H1 (cell line): ENCODE results near the gene ZNF432. TPM values are rescaled to one million over a fixed set of nuclear protein-coding genes. Genes with fewer than 3 reads are reported as not detected.

Experiments used
- BACH1 ChIP-seq: IDR thresholded peaks from 2 replicates; pipeline ENCODE4 v1.6.1; 2012; ENCODE audit warnings: low read length, improper control_type of control experiment
- BRCA1 ChIP-seq: IDR thresholded peaks from 2 replicates; pipeline ENCODE4 v1.6.1; 2012; ENCODE audit warnings: low read depth, low read length, improper control_type of control experiment
- CTBP2 ChIP-seq: IDR thresholded peaks from 2 replicates; pipeline ENCODE4 v1.7.0; 2011; ENCODE audit warnings: borderline replicate concordance, mild to moderate bottlenecking, moderate library complexity, mixed read lengths, low read length; ENCODE audit not compliant: insufficient read depth, insufficient read length
- FOSL1 ChIP-seq: IDR thresholded peaks from 2 replicates; pipeline ENCODE4 v1.6.1; 2011; ENCODE audit warnings: mild to moderate bottlenecking, low read depth, low read length, moderate library complexity; ENCODE audit not compliant: insufficient read depth
- HDAC6 ChIP-seq: IDR thresholded peaks from one replicate; pipeline ENCODE4 v1.7.1; 2012; ENCODE audit warnings: low read depth, mild to moderate bottlenecking, inconsistent platforms, low read length, moderate library complexity
- NRF1 ChIP-seq: IDR thresholded peaks from 2 replicates; pipeline ENCODE4 v1.6.1; 2011; ENCODE audit warnings: mild to moderate bottlenecking, low read depth, low read length, improper control_type of control experiment
- RBBP5 ChIP-seq: IDR thresholded peaks from 2 replicates; pipeline ENCODE4 v1.7.1; 2012; ENCODE audit warnings: low read depth, mild to moderate bottlenecking, inconsistent platforms, low read length, moderate library complexity, borderline replicate concordance
- RNF2 ChIP-seq: fragments of 200-900, 300-1000 bp; sonication (generic); IDR thresholded peaks from 2 replicates; pipeline ENCODE4 v1.7.1; 2016; ENCODE audit warnings: borderline replicate concordance, low read depth, mild to moderate bottlenecking, antibody characterized with exemption, low read length; ENCODE audit not compliant: poor library complexity, severe bottlenecking; ENCODE audit errors: missing control alignments
- SIRT6 ChIP-seq: IDR thresholded peaks from one replicate; pipeline ENCODE4 v1.7.1; 2012; ENCODE audit warnings: low read length, inconsistent platforms
- polyA plus RNA-seq, 7 experiments: library from polyadenylated mRNA; depleted of rRNA in 3 of 7; stranded (reverse) in 5 of 7; unstranded in 2 of 7; fragments of >200 nt in 5 of 7; fragments of 200-250 nt in 2 of 7; gene quantifications; 1 replicate in 5 of 7; 2 replicates in 1 of 7; 4 replicates in 1 of 7; pipeline versions ENCODE4 v1.2.1 to v1.2.3, GENCODE V29; 2011 to 2013; ENCODE audit warnings: missing spikeins in 2 of 7, mixed read lengths in 2 of 7
- total RNA-seq: library from RNA; stranded (reverse); fragmentation: NEBNext Ultra II Directional; extraction: Animal tissue kit (Norgen Biotek cat#: 25700); gene quantifications from 2 replicates; pipeline ENCODE4 v1.2.1, GENCODE V29; 2021
- TF ChIP-seq, protein P1 (sequence below): fragments of 300-600 bp; sonication (generic); IDR thresholded peaks from 2 replicates; pipeline ENCODE4 v1.7.1; 2012; ENCODE audit warnings: low read length, moderate library complexity, mild to moderate bottlenecking, inconsistent platforms; ENCODE audit not compliant: insufficient replicate concordance

Gene ZNF432
- total and polyA plus RNA-seq, 2 of the 8 experiments (the other 6 are each of a cell fraction or from before 2014, with no cell fraction given) = 2.0 to 8.3 TPM

DNA sequence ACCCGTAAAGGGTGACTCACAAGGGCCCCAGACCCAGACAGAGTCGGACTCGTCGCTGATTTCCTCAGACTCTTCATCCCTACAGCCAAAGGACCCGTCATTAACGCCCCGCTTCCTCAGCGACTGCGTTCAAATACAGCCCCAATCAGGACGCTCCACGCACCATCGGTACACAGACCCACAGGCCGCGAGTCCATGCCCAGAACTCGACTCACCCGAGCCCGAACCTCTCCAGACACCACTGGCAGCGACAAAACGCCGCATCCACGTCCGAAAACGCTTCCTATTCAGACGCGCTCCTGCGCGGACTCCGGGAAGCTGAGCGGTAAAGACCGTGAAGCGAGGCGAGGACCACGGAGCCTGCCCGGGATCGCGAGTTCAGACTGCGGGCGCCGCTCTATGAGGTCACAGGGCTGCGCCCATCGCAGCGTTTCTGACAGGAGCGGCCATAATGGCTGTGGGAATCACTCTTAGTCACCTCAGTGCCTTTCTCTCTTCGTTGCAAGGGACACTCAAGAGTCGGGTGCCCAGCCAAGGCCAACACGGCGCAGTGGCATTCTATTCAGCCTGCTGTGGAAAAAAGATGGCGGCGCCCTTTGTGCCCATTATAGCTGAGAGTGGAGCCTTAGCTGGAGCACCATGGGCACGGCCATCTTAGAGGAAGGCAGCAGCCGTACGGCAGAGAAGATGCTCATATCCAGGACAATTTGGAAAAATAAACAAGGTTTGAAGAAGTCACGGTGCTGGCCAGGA lies 20.4 kb downstream of the ZNF432 start, which contains the start of gene ZNF614 (continued):
- TF ChIP-seq, protein P1, sequence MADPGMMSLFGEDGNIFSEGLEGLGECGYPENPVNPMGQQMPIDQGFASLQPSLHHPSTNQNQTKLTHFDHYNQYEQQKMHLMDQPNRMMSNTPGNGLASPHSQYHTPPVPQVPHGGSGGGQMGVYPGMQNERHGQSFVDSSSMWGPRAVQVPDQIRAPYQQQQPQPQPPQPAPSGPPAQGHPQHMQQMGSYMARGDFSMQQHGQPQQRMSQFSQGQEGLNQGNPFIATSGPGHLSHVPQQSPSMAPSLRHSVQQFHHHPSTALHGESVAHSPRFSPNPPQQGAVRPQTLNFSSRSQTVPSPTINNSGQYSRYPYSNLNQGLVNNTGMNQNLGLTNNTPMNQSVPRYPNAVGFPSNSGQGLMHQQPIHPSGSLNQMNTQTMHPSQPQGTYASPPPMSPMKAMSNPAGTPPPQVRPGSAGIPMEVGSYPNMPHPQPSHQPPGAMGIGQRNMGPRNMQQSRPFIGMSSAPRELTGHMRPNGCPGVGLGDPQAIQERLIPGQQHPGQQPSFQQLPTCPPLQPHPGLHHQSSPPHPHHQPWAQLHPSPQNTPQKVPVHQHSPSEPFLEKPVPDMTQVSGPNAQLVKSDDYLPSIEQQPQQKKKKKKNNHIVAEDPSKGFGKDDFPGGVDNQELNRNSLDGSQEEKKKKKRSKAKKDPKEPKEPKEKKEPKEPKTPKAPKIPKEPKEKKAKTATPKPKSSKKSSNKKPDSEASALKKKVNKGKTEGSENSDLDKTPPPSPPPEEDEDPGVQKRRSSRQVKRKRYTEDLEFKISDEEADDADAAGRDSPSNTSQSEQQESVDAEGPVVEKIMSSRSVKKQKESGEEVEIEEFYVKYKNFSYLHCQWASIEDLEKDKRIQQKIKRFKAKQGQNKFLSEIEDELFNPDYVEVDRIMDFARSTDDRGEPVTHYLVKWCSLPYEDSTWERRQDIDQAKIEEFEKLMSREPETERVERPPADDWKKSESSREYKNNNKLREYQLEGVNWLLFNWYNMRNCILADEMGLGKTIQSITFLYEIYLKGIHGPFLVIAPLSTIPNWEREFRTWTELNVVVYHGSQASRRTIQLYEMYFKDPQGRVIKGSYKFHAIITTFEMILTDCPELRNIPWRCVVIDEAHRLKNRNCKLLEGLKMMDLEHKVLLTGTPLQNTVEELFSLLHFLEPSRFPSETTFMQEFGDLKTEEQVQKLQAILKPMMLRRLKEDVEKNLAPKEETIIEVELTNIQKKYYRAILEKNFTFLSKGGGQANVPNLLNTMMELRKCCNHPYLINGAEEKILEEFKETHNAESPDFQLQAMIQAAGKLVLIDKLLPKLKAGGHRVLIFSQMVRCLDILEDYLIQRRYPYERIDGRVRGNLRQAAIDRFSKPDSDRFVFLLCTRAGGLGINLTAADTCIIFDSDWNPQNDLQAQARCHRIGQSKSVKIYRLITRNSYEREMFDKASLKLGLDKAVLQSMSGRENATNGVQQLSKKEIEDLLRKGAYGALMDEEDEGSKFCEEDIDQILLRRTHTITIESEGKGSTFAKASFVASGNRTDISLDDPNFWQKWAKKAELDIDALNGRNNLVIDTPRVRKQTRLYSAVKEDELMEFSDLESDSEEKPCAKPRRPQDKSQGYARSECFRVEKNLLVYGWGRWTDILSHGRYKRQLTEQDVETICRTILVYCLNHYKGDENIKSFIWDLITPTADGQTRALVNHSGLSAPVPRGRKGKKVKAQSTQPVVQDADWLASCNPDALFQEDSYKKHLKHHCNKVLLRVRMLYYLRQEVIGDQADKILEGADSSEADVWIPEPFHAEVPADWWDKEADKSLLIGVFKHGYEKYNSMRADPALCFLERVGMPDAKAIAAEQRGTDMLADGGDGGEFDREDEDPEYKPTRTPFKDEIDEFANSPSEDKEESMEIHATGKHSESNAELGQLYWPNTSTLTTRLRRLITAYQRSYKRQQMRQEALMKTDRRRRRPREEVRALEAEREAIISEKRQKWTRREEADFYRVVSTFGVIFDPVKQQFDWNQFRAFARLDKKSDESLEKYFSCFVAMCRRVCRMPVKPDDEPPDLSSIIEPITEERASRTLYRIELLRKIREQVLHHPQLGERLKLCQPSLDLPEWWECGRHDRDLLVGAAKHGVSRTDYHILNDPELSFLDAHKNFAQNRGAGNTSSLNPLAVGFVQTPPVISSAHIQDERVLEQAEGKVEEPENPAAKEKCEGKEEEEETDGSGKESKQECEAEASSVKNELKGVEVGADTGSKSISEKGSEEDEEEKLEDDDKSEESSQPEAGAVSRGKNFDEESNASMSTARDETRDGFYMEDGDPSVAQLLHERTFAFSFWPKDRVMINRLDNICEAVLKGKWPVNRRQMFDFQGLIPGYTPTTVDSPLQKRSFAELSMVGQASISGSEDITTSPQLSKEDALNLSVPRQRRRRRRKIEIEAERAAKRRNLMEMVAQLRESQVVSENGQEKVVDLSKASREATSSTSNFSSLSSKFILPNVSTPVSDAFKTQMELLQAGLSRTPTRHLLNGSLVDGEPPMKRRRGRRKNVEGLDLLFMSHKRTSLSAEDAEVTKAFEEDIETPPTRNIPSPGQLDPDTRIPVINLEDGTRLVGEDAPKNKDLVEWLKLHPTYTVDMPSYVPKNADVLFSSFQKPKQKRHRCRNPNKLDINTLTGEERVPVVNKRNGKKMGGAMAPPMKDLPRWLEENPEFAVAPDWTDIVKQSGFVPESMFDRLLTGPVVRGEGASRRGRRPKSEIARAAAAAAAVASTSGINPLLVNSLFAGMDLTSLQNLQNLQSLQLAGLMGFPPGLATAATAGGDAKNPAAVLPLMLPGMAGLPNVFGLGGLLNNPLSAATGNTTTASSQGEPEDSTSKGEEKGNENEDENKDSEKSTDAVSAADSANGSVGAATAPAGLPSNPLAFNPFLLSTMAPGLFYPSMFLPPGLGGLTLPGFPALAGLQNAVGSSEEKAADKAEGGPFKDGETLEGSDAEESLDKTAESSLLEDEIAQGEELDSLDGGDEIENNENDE = no peak
- TF ChIP-seq RNF2 = no peak
- no peak for TF ChIP-seq HDAC6
- peak; percentile 79 for TF ChIP-seq BACH1
- peak; percentile 91; the same call in 1 of the 2 replicates for TF ChIP-seq RBBP5
- TF ChIP-seq CTBP2 = peak; percentile 72
- TF ChIP-seq FOSL1 = no peak
- TF ChIP-seq SIRT6 = no peak
- TF ChIP-seq BRCA1 = peak; percentile 80
- TF ChIP-seq NRF1 = no peak
